Sigmoid colon (tissue), 7 donors: Measurements from ENCODE around the gene CNPY4. TPM values are rescaled to one million over a fixed set of nuclear protein-coding genes. Genes with fewer than 3 reads are reported as not detected.

Experiments used
- DNase-seq: peaks from one replicate; pipeline ENCODE4 v3.0.0-alpha.2; 2019
- H3K27ac ChIP-seq, 4 donors: fragments of 200-600 bp; sonication (generic); one replicate each; pipeline ENCODE4 v1.5.1; 2016 to 2019; ENCODE audit warnings: mild to moderate bottlenecking in 1 of 4
- H3K27me3 ChIP-seq, 3 donors: fragments of 200-600 bp; sonication (generic); one replicate each; pipeline ENCODE4 v1.5.1; 2019; ENCODE audit warnings: mild to moderate bottlenecking in 1 of 3
- H3K36me3 ChIP-seq, 4 donors: fragments of 200-600 bp; sonication (generic); one replicate each; pipeline ENCODE4 v1.5.1; 2016 to 2019
- H3K4me1 ChIP-seq, 4 donors: fragments of 200-600 bp; sonication (generic); one replicate each; pipeline ENCODE4 v1.5.1; 2017 to 2019
- H3K4me3 ChIP-seq, 4 donors: fragments of 200-600 bp; sonication (generic); one replicate each; pipeline ENCODE4 v1.5.1; 2017 to 2019; ENCODE audit warnings: mild to moderate bottlenecking in 2 of 4, moderate library complexity in 1 of 4
- H3K9me3 ChIP-seq, 4 donors: fragments of 200-600 bp in 3 of 4; sonication (generic) in 3 of 4; one replicate each; pipeline versions ENCODE4 v1.5.1 to v1.6.1; 2013 to 2019
- EP300 ChIP-seq, 4 donors: sonication (generic); formaldehyde crosslinking; IDR thresholded peaks; one replicate each; pipeline ENCODE4 v1.6.1; 2017; ENCODE audit warnings: antibody characterized with exemption in 4 of 4
- POLR2A ChIP-seq, 2 donors: fragments of 450-650 bp; IDR thresholded peaks; one replicate each; pipeline ENCODE4 v1.6.1; 2016; ENCODE audit warnings: antibody characterized with exemption in 2 of 2, mild to moderate bottlenecking in 2 of 2, moderate library complexity in 2 of 2
- POLR2AphosphoS5 ChIP-seq, 4 donors: sonication (generic); formaldehyde crosslinking; IDR thresholded peaks; one replicate each; pipeline ENCODE4 v1.6.1; 2017; ENCODE audit warnings: antibody characterized with exemption in 4 of 4
- WGBS, 2 donors: extraction: QIAGEN DNeasy Blood & Tissue Kit; methylation state at CpG; one replicate each; pipeline ENCODE4 v1.1.7; 2013; 5-methylcytosine and 5-hydroxymethylcytosine counted together
- intact Hi-C: fragments of 100-400 bp; cut with DNase I; formaldehyde crosslinking; loops from one replicate; pipeline ENCODE4 v1.15.1; 2023
- polyA plus RNA-seq, 3 donors: library from polyadenylated mRNA; stranded (reverse); fragments of 200-250 nt; gene quantifications; one replicate each; pipeline ENCODE4 v1.2.3, GENCODE V29; 2013
- total RNA-seq, 4 donors: library from RNA; depleted of rRNA; stranded (reverse); fragments of >200 nt; gene quantifications; one replicate each; pipeline ENCODE4 v1.1.0, GENCODE V29; 2016
- TF ChIP-seq, protein P1 (sequence below), 4 experiments: fragments of 450-650 bp in 3 of 4; fragments of 200-600 bp in 1 of 4; IDR thresholded peaks; one replicate each; pipeline ENCODE4 v1.5.1; 2016 to 2019; ENCODE audit warnings: antibody characterized with exemption in 4 of 4, mild to moderate bottlenecking in 3 of 4, moderate library complexity in 2 of 4
- donor health status: healthy with polysubstance abuse.
- donor health status: Bipolar disorder and iron deficiency.
- donor health status: healthy.

CNPY4 gene
- total and polyA plus RNA-seq, 7 donors, result 4.4 to 26.6 (median 14.2) TPM

DNA sequence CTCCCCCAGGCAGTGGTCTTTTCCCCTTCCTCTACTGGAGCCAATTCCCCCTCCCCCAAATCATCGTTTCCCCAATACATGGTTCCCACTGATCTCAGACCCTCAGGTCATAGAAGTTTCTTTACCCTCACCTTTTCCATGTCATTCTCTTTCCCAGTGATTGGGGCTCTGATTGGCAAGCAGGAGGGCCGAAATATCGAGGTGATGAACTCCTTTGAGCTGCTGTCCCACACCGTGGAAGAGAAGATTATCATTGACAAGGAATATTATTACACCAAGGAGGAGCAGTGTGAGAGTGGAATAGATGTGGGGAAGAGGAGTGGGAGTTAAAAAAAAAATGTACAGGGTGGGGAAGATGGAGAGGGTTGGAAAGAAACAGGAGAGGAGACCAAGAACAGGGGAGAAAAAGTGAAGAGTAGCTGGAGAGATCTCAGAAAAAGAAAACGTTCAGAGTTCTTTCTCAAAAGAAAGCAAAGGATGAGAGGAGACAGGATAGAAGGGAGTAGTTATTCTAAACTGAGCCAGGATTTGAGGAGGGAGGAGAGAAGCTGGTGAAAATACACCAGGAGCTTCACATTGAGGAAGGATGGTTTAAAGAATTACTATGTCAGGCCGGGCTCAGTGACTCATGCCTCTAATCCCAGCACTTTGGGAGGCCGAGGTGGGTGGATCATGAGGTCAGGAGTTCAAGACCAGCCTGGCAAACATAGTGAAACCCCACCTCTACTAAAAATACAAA is 29.8 kb upstream of the CNPY4 start:
- WGBS, 2 donors, result 18 to 42% methylated on average over 7 of the region's 7 CpGs
- H3K27ac ChIP-seq, result peak overlapping the region; percentile 86 to 94 (median 88)
- H3K4me3 ChIP-seq, result peak overlapping the region; percentile 54 to 91 (median 71)
- intact Hi-C loops, result loop anchor here (2.0 to 10.0 kb wide), 2 partner anchors 37 to 175 kb away; partner anchors contain the start of genes MBLAC1 and TRIM4
- peaks cover 32 to 48% (median 41%) of the 10 kb centered on the region in 4 donors for H3K36me3 ChIP-seq
- no peak for DNase-seq
- H3K9me3 ChIP-seq, result no peaks in the 10 kb centered on the region
- H3K27me3 ChIP-seq, result no peaks in the 10 kb centered on the region
- TF ChIP-seq EP300 (IDR thresholded peaks at IDR 0.05) (no peak), POLR2A (IDR thresholded peaks at IDR 0.05) (no peak), POLR2AphosphoS5 (IDR thresholded peaks at IDR 0.05) (no peak)
- TF ChIP-seq, protein P1, sequence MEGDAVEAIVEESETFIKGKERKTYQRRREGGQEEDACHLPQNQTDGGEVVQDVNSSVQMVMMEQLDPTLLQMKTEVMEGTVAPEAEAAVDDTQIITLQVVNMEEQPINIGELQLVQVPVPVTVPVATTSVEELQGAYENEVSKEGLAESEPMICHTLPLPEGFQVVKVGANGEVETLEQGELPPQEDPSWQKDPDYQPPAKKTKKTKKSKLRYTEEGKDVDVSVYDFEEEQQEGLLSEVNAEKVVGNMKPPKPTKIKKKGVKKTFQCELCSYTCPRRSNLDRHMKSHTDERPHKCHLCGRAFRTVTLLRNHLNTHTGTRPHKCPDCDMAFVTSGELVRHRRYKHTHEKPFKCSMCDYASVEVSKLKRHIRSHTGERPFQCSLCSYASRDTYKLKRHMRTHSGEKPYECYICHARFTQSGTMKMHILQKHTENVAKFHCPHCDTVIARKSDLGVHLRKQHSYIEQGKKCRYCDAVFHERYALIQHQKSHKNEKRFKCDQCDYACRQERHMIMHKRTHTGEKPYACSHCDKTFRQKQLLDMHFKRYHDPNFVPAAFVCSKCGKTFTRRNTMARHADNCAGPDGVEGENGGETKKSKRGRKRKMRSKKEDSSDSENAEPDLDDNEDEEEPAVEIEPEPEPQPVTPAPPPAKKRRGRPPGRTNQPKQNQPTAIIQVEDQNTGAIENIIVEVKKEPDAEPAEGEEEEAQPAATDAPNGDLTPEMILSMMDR (IDR thresholded peaks at IDR 0.05), result no peak
- peaks cover 0 to 62% (median 53%) of the 10 kb centered on the region in 4 donors for H3K4me1 ChIP-seq

DNA sequence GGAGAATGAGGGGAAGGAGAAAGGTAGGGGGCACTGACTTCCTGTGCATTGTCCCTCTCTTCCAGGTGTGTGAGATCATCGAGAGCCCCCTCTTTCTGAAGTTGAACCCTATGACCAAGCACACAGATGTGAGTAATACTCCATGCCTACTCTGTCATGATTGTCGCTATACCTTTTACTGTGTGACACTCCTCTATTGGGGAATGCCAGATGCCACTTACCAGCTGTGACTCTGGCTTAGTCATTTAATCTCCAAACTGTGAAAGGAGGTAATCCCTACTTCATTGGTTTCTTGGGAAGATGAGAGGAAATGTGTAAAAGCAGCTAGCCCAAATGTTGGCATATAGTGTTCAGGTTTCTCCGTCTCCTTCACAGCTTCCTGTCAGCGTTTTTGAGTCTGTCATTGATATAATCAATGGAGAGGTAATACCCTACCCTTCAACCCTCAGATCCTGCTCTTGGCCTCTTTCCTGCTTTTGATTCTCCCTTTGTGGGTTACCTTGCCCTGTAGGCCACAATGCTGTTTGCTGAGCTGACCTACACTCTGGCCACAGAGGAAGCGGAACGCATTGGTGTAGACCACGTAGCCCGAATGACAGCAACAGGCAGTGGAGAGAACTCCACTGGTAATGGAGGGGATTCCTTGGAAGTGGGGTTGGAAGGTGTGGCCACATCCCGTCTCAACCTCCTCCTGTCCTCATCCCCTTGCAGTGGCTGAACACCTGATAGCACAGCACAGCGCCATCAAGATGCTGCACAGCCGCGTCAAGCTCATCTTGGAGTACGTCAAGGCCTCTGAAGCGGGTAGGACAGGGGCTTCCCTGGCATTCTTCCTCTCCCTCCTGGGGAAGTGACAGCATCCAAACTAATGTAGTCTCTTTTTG is 28.7 kb upstream of the CNPY4 start:
- no peak for DNase-seq
- Histone ChIP-seq H3K4me1 (peaks cover 0 to 52% (median 47%) of the 10 kb centered on the region in 4 donors), H3K27ac (no peak overlapping the region), H3K4me3 (no peak overlapping the region), H3K9me3 (no peaks in the 10 kb centered on the region), H3K36me3 (peaks cover 44 to 59% (median 50%) of the 10 kb centered on the region in 4 donors), H3K27me3 (no peaks in the 10 kb centered on the region)
- TF ChIP-seq EP300 (IDR thresholded peaks at IDR 0.05) (no peak), POLR2A (IDR thresholded peaks at IDR 0.05) (no peak), POLR2AphosphoS5 (IDR thresholded peaks at IDR 0.05) (no peak)
- TF ChIP-seq, protein P1 (IDR thresholded peaks at IDR 0.05), result no peak
- WGBS, 2 donors, result 89 to 90% methylated on average over 14 of the region's 14 CpGs
- intact Hi-C loops, result no loop called here

- TF ChIP-seq POLR2AphosphoS5 (IDR thresholded peaks at IDR 0.05), result no peak
- no peak for TF ChIP-seq POLR2A (IDR thresholded peaks at IDR 0.05)
- TF ChIP-seq, protein P1 (IDR thresholded peaks at IDR 0.05), result no peak
- WGBS, 2 donors, result 49 to 69% methylated on average over 19 of the region's 19 CpGs
- Histone ChIP-seq H3K27ac (no peak overlapping the region), H3K36me3 (peaks cover 52 to 67% (median 59%) of the 10 kb centered on the region in 4 donors), H3K4me1 (peaks cover 0 to 43% (median 39%) of the 10 kb centered on the region in 4 donors), H3K9me3 (no peaks in the 10 kb centered on the region), H3K4me3 (no peak overlapping the region), H3K27me3 (no peaks in the 10 kb centered on the region)
- intact Hi-C loops, result no loop called here
- no peak for DNase-seq
These were observed 27.8 kb upstream of the CNPY4 start for GRCh38 chr7:100091411-100092181.

GRCh38 chr7:100093054-100093453 is 26.4 kb upstream of the CNPY4 start:
- Histone ChIP-seq H3K27ac (peak overlapping the region in 3 of 4 donors; percentile 23 to 57 (median 26)), H3K4me3 (no peak overlapping the region), H3K36me3 (peaks cover 63 to 82% (median 73%) of the 10 kb centered on the region in 4 donors), H3K4me1 (peaks cover 0 to 32% (median 28%) of the 10 kb centered on the region in 4 donors), H3K9me3 (no peaks in the 10 kb centered on the region), H3K27me3 (no peaks in the 10 kb centered on the region)
- WGBS, 2 donors, result 62 to 72% methylated on average over 8 of the region's 8 CpGs
- no peak for DNase-seq
- intact Hi-C loops, result no loop called here
- TF ChIP-seq POLR2AphosphoS5 (IDR thresholded peaks at IDR 0.05) (no peak), POLR2A (IDR thresholded peaks at IDR 0.05) (no peak), EP300 (IDR thresholded peaks at IDR 0.05) (no peak)
- TF ChIP-seq, protein P1 (IDR thresholded peaks at IDR 0.05), result no peak
